GM10248 (cell line): Measurements from ENCODE around the gene MLX.

Experiments used
- CTCF ChIA-PET: fragments of 300-600 bp; sonication (Branson Sonifier 250); formaldehyde crosslinking; extraction: SDS; loops from one replicate; lab custom pipeline; 2021; ENCODE audit warnings: antibody characterized with exemption; lab: Yijun Ruan, JAX
- POLR2A ChIA-PET: fragments of 350-650 bp; sonication (Branson Sonifier 250); formaldehyde crosslinking; extraction: SDS; loops from one replicate; lab custom pipeline; 2020; ENCODE audit warnings: antibody characterized with exemption; lab: Yijun Ruan, JAX
- DNase-seq: peaks from one replicate; pipeline ENCODE4 v3.0.0; 2012; ENCODE audit errors: extremely low spot score
- TF ChIP-seq, protein P1 (sequence below): IDR thresholded peaks from 2 replicates; pipeline ENCODE4 v1.5.1; 2012; ENCODE audit warnings: mild to moderate bottlenecking, low read depth; ENCODE audit errors: extremely low read depth, missing control alignments, control extremely low read depth

Gene MLX

DNA sequence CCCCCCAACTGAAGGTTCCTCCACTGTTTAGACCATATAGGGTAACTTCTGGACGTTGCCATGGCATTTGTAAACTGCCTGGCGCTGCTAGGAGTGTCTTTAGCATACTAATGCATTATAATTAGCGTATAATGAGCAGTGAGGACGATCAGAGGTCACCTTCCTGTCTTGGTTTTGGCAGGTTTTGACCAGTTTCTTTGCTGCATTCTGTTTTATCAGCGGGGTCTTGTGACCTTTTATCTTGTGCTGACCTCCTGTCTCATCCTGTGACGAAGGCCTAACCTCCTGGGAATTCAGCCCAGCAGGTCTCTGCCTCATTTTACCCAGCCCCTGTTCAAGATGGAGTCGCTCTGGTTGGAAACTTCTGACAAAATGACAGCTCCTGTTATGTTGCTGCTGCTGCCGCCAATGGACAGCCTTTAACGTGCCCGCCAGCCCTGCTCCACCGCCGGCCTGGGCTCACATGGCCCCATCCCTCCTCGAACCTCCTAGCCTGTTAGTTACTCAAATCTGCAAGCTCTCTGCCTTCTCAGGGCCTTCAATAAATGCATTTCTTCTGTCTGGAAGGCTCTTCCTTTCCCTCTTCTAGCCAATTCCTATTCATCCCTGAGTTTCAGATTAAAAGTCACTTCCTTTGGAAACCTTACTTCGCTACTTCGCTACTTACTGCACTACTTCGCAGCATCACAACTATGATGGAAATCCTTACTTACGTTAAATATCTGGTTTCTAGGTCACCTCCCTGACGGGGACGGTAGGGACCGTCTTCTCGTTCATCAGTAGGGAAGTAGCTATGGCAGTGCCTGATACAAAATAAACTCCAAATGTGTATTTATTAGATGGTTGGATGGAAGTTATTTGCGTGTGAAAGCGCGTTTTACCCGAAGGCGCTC lies 31.5 kb upstream of the MLX start:
- POLR2A ChIA-PET = interaction anchor here (0.6 to 1.4 kb wide), 3 partner anchors 64 to 826 kb away, joined by 3 to 5 read pairs (median 3); no protein-coding TSS in a partner anchor
- CTCF ChIA-PET = interaction anchor here (1.2 to 2.5 kb wide), 4 partner anchors 8 to 48 kb away, joined by 3 to 12 read pairs (median 7); no protein-coding TSS in a partner anchor
- no peak for DNase-seq

DNA sequence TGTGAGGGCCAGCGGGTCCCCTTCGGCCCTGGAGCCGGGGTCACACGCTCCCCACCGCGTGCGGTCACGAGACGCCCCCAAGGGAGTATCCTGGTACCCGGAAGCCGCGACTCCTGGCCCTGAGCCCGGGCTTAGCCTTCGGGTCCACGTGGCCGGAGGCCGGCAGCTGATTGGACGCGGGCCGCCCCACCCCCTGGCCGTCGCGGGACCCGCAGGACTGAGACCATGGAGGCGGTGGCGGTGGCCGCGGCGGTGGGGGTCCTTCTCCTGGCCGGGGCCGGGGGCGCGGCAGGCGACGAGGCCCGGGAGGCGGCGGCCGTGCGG lies 30.9 kb upstream of the MLX start, which contains the start of gene NAGLU:
TSS of gene NAGLU (plus strand) at position 194 of the 324 bp plus-strand sequence. CDS start at position 226, 32 bp downstream.
- TF ChIP-seq, protein P1, sequence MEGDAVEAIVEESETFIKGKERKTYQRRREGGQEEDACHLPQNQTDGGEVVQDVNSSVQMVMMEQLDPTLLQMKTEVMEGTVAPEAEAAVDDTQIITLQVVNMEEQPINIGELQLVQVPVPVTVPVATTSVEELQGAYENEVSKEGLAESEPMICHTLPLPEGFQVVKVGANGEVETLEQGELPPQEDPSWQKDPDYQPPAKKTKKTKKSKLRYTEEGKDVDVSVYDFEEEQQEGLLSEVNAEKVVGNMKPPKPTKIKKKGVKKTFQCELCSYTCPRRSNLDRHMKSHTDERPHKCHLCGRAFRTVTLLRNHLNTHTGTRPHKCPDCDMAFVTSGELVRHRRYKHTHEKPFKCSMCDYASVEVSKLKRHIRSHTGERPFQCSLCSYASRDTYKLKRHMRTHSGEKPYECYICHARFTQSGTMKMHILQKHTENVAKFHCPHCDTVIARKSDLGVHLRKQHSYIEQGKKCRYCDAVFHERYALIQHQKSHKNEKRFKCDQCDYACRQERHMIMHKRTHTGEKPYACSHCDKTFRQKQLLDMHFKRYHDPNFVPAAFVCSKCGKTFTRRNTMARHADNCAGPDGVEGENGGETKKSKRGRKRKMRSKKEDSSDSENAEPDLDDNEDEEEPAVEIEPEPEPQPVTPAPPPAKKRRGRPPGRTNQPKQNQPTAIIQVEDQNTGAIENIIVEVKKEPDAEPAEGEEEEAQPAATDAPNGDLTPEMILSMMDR = no peak
- peak; percentile 99 for DNase-seq
- ChIA-PET CTCF (interaction anchor here (1.0 to 2.5 kb wide), 5 partner anchors 8 to 47 kb away, joined by 3 to 12 read pairs (median 3); no protein-coding TSS in a partner anchor), POLR2A (interaction anchor here (0.6 to 1.4 kb wide), 11 partner anchors 9 to 825 kb away, joined by 3 to 5 read pairs (median 3); partner anchors contain the start of genes MLX and VPS25)

More for the DNA sequence above, 31.5 kb upstream of the MLX start:
- TF ChIP-seq, protein P1 = no peak

DNA sequence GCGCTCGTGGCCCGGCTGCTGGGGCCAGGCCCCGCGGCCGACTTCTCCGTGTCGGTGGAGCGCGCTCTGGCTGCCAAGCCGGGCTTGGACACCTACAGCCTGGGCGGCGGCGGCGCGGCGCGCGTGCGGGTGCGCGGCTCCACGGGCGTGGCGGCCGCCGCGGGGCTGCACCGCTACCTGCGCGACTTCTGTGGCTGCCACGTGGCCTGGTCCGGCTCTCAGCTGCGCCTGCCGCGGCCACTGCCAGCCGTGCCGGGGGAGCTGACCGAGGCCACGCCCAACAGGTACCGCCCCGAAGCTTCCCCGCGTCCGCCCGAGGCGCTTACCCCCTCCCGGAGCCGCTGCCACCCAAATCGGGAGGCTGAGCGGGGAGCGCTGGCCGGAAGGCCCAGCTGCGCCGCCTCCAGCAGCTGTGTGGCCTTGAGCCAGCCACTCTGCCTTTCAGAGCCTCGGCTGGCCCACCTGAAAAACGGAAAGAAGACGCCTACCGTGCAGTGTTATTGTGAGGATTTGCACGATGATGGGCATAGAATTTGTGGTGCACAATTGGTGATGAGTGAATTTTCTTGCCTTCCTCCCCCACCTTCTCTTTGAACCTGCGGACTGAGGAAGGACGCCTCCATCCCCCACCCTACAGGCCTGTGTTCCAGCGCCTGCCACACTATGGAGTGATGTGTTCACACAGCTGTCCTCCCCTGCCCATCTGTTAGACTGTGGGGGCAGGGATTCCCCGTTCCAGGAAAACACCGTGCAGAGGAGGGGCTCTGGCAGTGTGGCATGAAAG lies 30.3 kb upstream of the MLX start:
- DNase-seq = peak; percentile 93
- POLR2A ChIA-PET = interaction anchor here (0.7 to 1.4 kb wide), 11 partner anchors 9 to 825 kb away, joined by 3 to 5 read pairs (median 3); partner anchors contain the start of genes MLX, STAT3 and VPS25
- TF ChIP-seq, protein P1 = no peak
- CTCF ChIA-PET = interaction anchor here (1.0 to 2.5 kb wide), 5 partner anchors 9 to 47 kb away, joined by 3 to 12 read pairs (median 3); no protein-coding TSS in a partner anchor

DNA sequence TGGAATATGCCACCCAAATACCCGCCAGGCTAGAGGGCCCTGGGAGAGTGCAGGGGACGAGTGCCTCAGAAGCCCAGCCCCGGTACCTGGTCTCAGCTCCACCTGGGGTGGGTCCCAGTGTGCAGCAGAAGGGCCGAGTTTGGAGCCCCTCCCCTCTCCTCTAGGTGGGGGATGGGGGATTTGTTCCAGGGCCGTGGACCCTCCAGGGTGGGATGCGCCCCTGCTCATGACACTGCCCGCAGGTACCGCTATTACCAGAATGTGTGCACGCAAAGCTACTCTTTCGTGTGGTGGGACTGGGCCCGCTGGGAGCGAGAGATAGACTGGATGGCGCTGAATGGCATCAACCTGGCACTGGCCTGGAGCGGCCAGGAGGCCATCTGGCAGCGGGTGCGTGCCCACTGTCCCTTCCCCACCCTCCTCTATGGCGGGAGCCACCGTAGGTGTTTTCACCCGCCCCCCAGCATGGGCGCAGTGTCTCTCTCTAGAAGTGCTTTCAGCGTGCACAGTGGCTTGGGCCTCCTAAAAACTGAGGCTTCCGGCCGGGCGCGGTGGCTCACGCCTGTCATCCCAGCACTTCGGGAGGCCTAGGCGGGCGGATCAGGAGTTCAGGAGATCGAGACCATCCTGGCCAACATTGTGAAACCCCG lies 29.6 kb upstream of the MLX start:
- no peak for DNase-seq
- ChIA-PET POLR2A (interaction anchor here (0.7 to 1.3 kb wide), 4 partner anchors 10 to 148 kb away, joined by 3 to 4 read pairs (median 3); partner anchors contain the start of gene STAT3), CTCF (interaction anchor here (1.8 to 2.5 kb wide), 2 partner anchors 10 to 11 kb away, joined by 11 to 12 read pairs; no protein-coding TSS in a partner anchor)
- TF ChIP-seq, protein P1 = no peak

DNA sequence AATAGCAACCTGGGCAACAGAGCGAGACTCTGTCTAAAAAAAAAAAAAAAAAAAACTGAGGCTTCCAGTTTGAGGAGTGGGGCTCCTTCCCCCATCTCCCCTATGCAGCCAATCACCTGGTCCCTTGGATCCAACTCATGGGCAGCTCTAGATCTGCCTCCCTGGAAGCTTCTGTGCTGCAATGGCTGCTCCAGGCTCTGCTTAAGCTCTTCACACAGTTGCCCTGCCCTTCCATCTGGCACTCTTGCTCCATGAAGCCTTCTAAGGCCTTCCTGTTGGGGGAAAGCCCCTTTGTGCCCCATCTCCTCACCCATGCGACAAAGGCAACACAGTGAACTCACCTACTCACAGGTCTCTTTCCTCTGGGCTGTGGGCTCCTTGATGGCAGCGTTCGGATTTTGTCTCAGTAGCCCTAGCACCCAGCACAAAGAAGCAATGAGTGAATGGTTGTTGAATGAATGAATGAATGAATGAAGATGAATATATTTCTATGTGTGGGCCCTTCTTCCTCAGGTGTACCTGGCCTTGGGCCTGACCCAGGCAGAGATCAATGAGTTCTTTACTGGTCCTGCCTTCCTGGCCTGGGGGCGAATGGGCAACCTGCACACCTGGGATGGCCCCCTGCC lies 29.0 kb upstream of the MLX start:
- POLR2A ChIA-PET = no interaction called here

More for the DNA sequence above, 29.0 kb upstream of the MLX start:
- no peak for DNase-seq
- CTCF ChIA-PET = no interaction called here
- TF ChIP-seq, protein P1 = no peak
